PC-9 (cell line): Measurements from ENCODE around the gene EFCAB13.

Source experiments
- EZH2 ChIP-seq: fragments of 200-600 bp; sonication (generic); IDR thresholded peaks from 2 replicates; pipeline ENCODE4 v1.8.0; 2017; ENCODE audit warnings: antibody characterized with exemption, low read depth
- TF ChIP-seq, protein P1 (sequence below): fragments of 200-600 bp; sonication (generic); conservative IDR thresholded peaks from 2 replicates; pipeline ENCODE4 v1.6.1; 2017; ENCODE audit warnings: mixed run types, antibody characterized with exemption, mild to moderate bottlenecking, moderate library complexity

DNA sequence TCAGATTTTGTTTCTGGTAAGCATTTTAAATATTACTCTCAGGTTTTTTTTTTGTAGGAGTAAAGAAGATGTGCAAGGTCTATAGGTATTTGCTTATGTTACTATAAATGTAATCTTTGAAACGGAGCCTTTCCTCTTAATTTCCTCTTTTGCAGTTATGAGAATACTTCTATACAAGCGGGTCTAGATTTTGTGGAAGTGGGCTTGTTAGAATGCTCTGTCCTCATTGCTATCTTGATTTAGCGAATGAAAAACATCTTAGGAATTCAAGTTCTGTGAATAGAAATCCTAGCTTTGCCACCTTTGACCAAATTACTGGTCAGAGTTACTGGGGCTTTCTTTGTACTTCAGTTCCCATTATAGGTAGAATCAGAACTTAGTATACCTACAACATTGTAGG, 80.3 kb downstream of the EFCAB13 start:
- TF ChIP-seq, protein P1, sequence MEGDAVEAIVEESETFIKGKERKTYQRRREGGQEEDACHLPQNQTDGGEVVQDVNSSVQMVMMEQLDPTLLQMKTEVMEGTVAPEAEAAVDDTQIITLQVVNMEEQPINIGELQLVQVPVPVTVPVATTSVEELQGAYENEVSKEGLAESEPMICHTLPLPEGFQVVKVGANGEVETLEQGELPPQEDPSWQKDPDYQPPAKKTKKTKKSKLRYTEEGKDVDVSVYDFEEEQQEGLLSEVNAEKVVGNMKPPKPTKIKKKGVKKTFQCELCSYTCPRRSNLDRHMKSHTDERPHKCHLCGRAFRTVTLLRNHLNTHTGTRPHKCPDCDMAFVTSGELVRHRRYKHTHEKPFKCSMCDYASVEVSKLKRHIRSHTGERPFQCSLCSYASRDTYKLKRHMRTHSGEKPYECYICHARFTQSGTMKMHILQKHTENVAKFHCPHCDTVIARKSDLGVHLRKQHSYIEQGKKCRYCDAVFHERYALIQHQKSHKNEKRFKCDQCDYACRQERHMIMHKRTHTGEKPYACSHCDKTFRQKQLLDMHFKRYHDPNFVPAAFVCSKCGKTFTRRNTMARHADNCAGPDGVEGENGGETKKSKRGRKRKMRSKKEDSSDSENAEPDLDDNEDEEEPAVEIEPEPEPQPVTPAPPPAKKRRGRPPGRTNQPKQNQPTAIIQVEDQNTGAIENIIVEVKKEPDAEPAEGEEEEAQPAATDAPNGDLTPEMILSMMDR, result no peak
- TF ChIP-seq EZH2, result no peak
